SIG-M5 treated with dmso at 0.1 percent for 504 hours (cell line): Measurements from ENCODE around the gene DNAJB8.

Experiments
- DNase-seq: peaks from one replicate; lab custom pipeline; 2025; ENCODE audit not compliant: unreplicated experiment; lab: John Stamatoyannopoulos, UW

Gene DNAJB8

DNA sequence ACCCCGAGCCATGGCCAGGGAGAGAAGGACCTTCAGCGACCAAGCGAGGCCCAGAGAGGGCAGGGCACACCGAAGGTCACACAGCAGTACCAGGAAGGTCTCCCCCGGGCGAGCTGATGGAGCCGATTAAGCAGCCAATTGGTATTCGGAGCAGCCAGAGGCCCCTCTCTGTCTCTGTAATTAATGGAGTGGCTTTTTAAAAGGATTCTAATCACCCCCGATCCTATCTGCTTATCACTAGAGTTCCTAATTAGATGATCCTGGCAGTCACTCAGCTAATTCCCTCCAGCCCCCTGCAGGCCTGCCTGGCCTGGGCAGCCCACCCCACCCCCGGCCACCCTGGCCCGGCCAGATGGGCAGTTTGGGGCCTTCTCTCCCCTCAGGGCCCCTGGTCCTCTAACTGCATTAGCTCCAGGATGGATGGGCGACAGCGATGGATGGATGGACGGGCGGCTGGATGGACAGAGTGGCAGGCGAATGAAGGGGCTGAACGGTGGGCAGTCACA lies 1.6 kb upstream of the DNAJB8 start:
- no peak for DNase-seq

DNA sequence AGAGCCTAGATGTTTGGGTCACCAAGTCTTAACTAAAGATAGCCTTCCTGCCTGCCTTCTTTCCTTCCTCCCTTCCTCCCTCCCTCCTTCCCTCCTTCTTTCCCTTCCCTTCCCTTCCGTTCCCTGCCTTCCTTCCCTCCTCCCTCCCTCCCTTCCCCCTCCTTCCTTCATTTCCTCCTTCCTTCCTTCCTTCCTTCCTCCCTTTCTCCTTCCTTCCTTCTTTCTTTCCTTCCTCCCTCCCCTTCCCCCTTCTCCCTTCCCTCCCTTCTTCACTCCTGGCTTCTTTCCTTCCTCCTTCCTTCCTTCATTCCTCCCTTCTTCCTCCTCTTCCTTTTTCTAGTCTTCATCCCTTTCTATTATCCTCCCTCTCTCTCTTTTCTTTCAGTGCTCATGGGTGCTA lies 2.0 kb downstream of the DNAJB8 start:
- no peak for DNase-seq

DNA sequence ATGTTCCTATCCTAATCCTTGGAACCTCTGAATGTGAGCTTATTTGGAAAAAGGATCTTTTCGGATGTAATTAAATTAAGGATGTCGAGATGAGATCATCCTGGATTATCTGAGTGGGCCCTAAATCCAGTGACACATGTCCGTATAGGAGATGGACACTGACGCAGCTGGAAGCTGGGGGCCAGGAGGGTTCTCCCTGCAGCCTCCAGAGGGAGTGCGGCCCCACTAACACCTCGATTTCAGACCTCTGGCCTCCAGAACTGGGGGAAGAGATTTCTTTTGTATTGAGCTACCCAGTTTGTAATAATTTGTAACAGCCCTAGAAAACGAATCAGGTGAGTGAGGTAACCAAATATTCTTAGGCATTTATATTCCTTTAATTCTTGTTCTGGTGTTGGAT lies 2.5 kb downstream of the DNAJB8 start:
- no peak for DNase-seq

DNA sequence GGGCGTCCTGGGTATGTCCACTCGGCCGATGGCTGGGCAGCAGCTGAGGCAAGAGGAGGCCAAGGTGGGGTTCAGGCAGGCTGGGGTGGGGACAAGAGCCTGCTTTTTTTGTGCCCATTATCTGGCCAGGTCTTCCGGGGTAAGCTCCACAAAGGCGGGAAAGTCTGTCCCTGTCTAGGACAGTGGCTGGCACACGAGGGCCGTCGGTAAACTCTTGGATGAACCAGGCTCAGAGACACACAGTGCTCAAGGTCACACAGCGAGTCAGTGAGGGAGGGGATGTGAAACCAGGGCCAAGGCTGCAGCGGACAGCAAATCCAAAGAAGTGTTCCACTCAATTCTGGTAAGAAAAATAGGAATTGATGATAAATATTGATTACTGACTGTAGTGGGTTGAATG lies 2.9 kb downstream of the DNAJB8 start:
- DNase-seq = no peak

DNA sequence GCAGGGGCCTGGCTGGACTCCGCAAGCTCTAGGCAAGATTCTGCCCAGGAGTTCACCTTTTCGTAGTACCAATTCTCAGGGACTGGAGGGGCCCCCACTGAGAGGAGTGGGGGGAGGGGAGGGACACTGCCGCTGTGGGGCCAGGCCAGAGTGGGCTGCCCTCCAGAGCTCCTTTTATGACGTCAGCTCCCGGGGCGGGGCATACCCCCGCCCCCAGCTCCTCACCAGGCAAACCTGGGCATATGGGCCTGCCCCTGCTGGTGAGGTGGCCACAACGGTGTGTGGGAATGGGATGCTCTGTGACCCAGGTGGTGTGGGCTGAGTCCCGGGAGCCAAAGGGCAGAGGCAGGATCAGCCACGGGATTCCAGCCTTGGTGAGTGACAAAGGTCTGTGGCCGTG lies 3.3 kb downstream of the DNAJB8 start:
- DNase-seq = no peak

DNA sequence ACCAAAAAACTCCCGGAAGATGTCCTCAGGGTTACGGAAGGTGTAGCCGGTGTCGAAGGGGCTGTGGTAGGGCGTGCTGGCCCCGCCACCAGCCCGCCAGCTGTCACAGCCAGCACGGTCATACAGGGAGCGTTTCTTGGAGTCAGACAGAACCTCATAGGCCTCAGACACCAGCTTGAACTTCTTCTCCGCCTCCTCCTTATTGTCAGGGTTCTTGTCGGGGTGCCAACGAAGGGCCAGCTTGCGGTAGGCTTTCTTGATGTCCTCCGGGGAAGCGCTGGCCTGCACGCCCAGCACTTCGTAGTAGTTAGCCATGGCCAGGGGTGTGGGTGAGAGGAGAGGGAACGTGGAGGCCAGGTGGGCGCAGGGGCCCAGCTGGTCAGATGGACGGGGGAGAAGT lies 3.8 kb downstream of the DNAJB8 start:
- DNase-seq = no peak

DNA sequence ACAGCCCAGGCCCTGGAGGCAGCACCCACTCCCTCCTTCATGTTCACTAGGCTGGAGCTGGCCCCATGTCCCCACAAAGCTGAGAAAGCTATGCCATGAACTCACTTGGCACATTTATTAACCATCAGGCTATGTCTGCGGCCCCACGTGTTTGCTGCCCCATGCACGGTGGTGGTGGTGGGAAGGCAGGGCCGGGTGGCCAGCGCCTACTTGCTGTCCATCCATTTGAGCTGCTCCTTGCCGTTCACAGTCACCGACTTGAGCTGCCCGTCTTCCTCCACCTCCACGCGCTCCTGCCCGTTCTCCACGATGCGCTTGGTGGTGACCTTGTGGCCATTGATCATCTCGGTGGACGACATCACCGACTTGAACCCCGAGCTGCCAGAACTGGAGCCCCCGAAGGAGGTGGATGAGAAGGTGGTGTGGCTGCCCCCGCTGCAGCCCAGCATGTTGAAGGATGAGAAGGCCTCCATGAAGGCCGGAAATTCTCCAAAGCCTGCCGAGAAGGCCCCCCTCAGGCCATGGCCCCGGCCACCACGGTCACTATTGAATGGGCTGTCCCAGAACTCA lies 4.3 kb downstream of the DNAJB8 start:
- DNase-seq = no peak

DNA sequence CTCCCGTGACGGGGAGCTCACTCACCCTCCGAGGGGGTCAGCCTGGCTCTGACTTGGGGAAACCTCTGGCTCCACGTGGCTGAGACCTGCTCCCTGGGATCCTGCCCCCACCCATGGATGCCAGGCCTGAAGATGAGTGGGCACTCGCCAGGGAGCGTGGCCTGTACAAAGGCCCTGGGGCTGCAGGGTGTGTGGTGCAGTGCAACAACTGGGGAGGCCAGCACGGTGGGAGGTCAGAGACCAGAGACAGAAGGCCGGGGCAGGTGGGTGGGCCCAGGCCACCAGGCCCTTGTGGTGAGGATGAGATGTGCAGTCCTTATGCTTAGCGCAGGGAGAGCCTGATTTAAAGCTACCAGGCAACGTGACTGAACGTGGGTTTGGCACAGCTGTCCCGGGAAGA lies 5.0 kb downstream of the DNAJB8 start:
- no peak for DNase-seq

DNA sequence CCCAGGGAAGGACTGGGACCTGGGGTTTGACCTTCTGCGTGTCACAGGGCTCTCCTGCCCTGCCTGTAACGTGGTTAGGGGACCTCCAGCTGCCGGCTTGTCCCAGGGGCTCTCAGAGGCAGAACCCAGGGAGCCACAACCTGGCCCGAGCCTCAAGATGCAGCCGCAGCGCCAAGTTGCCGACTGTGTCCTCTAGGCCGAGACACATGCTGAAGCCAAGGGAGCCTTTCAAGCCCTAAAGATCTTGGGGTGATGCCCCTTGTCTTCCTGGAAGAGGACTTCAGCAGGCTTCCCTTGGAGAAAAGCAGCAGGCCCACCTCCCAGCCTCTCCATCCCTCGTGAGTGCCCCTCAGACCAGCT lies 7.2 kb downstream of the DNAJB8 start:
- DNase-seq = no peak

DNA sequence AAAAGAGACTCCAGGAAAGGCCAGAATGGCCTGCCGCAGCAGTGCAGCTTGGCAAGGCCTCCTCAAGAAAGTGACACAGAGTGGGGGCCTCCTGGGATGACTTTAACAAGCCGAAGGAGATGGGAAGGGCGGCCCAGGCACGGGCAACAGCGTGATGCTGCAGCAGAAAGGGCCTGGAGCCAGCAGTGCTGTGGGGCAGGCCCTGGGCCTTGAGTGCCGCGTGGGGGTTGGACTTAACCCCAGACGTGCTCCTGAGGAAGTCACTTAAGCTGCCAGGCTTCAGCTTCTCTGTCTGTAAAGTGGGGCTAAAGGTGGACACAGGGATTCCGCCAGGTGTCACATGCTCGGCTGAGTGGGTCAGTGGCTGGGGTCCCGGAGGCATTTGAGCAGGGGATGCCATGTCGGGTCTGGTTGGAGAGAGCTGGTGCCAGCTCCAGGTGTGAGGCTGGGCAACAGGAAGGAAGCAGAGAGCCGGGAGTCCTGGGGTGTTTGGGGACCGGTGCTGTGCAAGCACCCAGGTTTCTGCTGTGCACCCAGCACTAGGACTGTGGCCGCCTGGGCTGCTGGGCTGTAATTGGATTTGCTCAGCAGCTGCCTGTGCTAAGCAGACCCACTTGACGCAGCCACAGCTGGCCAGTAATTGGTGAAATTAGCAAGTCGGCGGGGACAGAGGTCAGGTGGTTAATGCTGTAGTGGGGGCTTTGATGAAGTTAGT lies 7.8 kb downstream of the DNAJB8 start:
- no peak for DNase-seq

DNA sequence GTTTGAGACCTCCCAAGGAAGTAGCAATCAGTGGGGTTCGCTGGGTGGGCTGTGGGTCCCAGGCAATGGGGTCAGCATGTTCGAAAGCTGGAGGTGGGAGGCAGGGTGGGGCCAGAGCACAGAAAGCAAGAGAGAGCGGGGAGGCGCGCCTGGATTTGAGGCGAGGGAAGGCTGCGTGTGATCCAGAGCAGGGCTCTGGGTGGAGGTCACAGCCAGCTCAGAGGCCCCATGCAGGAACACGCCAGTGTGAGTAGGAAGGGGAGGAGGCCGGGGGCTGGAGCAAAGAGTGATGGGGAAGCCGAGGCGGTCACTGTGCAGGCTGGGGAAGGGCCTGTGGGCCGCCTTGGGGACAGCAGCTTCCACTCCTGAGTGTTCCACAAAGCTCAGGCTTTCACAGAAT lies 8.8 kb downstream of the DNAJB8 start:
- no peak for DNase-seq

DNA sequence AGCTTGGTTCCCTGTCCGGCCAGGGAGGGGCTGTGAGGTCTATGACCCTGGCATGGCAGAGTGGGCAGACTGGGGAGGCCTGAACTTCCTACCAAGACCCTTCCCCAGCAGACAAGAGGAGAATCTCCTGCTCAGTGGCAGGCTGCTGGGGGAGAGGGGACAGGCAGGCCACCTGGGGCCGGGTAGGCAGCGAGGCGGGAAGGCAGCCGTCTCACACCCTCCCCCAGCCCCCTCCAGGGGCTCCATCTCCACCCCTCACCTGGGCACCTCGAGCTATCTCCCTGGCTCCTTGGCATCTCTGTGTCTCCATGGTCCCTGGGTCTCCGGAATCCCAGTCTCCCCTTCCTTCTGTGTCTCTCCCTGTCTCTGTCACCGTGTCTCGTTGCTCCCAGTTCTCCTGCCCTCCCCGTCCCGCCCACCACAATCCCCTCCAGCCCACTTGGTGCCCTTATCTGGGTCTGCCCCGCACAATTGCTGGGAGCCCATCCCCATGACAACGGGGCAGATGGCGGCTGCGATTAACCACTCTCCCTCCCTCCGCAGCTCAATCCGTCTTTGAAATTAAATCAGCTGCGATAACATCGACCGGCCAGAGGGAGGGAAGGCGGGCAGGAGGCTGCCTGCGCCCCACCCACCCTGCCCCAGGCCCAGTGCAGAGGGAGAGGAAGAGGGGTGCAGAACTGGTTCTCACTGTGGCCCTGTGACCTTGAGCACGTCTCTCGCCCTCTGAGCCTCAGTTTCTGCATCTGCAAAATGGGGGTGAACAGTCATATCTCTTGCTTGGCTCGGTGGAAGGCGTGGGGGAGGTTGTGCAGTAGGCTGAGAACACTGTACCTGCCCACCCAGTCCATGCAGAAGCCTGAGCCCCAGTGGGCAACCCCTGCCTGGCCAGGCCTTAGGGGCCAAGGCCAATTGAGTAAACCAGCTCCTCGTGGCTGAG lies 9.6 kb downstream of the DNAJB8 start:
- DNase-seq = no peak

DNA sequence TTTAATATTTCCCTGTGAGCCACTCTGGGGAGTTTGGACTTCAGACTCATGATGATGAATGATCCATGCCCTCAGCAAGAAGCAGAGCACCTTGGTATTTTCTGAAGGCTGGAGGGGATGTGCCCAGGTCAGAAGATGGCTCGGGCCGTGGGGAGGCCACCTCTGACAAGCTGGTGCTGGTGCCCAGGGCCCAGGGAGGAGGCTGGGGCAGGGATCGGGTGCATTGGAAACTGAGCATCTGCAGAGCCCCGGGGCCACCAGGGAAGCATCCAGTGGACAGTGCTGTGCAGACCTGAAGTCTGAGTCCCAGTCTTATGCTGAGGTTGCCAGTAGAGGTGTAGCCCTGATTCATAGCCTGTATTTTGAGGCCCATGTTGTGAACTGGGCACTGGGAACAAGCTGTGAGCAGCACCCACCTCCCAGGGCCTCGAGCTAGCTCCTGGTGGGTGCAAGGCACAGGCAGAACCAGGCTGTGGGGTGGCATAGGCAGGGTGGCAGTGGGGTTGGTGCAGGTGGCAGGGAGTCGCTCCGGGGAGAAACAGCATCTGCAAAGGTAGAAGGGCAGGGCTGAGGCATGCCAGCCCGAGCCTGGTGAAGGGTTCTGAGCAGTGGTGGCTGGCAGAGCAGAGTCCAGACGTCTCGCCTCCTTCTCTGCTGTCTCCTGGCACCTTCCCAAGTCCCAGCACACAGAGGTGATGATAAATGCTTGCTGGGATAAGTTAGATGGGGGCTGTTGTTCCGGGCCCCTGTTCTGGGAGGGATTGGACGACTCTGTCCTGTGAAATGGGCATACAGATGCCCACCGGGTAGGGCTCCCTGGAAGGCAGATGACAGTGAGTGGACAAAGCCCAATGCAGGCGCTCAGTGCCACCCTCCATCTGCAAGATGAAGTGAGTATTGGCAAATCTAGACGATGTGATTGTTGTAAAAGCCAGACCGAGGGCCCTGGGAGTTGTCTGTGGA lies 10.6 kb downstream of the DNAJB8 start:
- DNase-seq = no peak

DNA sequence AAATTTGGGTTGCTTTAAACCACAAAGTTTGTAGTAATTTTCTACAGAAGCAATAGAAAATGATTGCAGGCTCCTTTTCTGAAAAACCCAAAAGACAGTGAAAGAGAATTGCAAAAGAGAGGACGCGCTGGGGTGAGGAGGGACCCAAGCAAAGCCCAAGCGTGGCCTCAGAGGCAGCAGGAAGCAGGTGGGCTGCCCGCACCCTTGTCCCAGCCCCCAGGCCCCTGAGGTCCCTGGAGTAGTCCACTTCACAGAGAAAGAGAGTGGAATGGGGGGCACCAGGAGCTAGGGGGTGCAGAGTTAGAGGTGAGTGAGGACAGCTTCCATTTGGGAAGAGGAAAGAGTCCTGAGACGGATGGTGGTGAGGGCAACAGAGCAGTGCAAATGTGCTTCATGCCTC lies 11.6 kb downstream of the DNAJB8 start:
- no peak for DNase-seq

DNA sequence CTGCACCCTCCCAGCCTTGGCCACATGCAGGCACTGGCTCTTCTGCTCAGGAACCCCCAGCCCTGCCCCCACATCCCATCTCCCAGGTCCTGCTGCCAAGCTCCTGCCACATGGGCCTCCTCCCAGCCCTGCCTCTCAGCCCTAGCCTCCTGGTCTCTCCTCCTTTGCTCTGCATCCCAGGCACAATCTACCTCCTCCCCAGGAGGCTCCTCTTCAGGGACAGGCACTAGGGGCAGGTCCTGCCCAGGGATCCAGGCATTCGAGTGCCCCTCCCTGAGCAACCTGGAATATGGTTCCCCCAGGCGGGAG lies 12.4 kb downstream of the DNAJB8 start:
- no peak for DNase-seq

DNA sequence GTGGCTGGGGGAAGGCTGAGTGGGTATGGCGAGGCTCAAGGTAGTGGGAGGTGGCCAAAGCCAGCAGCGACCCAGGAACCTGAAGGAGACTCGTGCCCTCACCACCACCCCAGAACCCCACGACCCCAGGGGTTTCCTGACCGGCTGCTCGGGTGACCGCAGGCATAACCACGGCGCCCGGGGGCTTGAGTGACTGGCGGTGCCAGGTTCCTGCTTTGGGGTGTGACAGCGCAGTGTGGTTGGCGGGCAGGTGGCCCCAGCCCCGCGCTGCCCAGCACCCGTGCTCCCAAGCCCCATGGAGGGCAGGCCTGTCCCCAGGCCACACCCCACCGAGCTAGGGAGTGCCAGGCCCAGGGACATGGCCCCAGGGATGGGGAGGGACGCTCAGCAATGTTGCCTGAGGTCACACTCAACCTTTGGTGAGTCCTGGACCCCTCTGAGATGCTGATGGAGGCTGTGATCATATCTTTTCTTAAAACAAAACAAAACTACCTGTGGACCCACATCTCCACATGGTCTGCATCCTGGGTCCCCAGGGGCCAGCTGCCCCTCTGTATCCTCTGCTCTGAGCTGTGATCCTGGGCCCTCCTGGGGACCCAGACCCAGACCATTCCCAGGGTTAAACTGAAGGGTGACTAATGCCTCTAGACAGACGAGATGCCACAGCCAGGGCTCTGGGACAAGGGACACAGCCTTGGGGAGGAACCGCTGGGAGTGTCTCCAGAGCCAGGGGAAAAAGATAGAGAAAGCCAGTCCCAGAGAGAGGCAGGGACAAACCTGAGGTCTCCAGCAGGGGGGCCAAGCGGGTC lies 13.0 kb downstream of the DNAJB8 start:
- DNase-seq = no peak

DNA sequence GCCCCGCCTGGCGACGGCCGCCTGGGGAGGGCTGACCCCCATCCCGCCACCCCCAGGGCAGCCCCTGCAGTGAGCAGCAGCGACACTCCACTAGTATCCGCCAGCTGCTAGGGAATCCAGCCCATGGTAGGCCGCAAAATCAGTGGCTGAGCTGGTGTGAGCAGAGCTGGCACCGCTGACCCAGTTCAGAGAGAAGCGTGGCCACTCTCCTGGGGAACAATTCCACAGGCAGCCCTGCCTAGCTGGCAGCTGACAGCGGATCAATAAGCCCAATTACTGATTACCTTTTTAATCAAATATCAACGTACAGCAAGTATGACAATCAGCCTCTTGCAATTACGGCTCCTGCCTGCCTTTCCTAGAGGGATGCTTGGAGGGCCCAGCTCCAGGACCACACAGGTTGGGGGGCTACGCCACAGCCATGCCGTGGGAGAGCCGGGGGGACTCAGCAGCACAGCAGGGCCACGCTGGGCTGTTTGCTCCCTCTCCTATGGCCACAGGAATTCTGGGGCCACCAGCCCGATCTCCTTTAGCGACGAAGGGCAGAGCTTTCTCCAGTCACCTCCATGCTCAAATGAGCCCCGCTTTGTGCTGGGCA lies 13.9 kb downstream of the DNAJB8 start:
- DNase-seq = no peak

DNA sequence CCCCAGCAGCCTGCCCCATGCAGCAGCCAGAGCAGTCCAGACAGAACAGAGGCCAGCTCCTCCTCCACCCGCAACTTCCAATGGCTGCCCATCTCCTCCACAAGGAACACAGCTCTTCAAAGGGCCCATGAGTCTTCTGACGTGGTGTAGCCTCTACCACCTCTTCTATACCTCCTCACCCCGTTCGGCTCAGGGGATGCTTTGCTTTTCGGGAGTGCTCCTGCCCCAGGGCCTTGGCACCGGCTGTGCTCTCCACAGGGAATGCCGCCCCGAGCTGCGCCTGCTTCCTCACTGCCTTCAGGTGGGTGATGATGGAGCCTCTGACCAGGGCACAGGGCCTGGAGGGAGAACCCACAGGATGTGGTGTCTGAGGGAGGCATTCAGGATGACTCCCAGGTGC lies 14.6 kb downstream of the DNAJB8 start:
- no peak for DNase-seq

DNA sequence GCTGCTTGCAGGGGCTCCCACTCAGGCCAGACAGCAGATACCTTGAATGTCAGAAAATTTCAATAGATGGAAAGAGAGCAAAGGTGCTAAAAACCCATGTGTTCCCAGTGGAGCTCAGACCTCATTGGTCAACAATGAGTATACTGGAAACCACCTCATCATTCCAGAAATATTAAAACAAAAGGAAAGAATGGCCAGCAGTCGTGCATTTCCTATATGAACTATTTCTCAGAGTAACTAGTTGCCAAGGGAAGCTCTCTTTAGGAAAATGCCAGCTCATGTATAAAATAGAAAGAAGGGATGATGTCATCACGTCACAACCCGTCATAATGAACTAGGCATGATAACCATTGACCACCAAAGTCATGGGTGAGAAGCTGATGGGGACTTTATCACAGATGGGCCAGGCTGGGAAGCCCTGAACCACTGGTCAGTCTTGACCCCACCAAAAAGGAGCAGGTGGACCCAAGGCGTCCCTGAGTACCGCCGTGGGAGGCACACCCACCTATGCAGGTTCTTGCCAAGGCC lies 17.5 kb downstream of the DNAJB8 start:
- no peak for DNase-seq

DNA sequence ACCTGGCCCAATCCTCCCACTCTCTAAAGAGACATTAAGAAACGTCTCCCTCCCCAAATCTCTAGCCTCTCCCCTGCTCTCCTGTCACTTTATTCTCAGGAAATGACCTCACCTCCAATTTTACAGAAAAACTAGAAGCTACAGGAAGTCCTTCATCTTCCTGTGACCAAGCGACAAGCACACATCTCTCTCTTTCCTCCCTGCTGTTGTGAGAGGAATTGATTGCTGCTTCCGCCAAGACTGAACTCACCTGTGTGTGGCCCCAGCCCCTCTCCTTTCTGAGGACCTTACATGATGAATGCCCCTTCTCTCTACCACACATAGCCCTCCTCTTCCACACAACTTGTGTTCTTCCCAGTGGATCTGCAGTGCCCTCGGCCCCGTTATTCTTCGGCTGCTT lies 18.2 kb downstream of the DNAJB8 start:
- DNase-seq = no peak
